Amniotic stem cell (primary cell): ENCODE results near the gene LRRC55.

Source experiments
- DNase-seq: peaks from one replicate; lab custom pipeline; 2025; lab: John Stamatoyannopoulos, UW

LRRC55 gene, protein sequence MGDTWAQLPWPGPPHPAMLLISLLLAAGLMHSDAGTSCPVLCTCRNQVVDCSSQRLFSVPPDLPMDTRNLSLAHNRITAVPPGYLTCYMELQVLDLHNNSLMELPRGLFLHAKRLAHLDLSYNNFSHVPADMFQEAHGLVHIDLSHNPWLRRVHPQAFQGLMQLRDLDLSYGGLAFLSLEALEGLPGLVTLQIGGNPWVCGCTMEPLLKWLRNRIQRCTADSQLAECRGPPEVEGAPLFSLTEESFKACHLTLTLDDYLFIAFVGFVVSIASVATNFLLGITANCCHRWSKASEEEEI

DNA sequence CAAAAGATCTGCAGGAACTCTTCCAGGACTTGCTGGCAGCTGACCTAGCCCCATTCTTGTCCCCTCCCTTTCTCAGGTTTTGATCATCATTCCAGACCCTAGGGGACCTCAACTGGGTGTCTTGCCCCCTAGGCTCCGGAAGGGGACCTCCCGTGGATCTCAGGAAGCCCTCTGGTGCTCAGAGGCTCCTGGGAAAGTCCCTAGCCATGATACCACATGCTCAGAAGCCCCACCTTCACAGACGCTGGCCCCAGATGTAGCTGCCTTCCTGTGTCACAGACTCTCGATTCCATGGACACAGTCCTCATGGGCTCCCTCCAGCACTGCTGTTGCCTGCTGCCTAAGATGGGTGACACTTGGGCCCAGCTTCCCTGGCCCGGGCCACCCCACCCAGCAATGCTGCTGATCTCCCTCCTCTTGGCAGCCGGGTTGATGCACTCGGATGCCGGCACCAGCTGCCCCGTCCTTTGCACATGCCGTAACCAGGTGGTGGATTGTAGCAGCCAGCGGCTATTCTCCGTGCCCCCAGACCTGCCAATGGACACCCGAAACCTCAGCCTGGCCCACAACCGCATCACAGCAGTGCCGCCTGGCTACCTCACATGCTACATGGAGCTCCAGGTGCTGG, at the start of gene LRRC55:
Gene LRRC55 (plus strand): TSS at position 276 of the 628 bp plus-strand sequence. CDS start 70 bp downstream, at position 346.
- DNase-seq, result no peak

DNA sequence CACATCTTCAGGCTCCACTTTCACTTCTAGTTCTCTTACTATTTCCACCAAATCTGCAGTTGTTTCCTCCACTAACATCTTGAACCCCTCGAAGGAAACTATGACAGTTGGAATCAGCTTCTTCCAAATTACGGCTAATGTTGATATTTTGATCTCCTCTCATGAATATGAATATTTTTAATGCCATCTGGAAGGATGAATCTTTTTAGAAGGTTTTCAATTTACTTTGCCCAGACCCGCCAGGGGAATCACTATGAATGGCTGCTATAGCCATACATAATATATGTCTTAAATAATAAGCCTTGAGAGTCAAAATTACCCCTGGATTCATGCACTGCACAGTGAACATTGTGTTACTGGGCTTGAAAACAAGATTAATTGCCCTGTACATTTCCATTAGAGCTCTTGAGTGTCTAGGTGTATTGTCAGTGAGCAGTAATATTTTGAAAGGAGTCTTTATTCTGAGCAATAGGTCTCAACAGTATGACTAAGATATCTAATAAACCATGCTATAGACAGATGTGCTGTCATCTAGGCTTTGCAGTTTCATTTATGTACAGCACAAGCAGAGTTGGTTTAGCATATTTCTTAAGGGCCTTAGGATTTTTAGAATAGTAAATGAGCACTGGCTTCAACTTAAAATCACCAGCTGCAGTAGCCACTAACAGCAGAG, 48.3 kb upstream of the LRRC55 start:
- DNase-seq, result no peak

DNA sequence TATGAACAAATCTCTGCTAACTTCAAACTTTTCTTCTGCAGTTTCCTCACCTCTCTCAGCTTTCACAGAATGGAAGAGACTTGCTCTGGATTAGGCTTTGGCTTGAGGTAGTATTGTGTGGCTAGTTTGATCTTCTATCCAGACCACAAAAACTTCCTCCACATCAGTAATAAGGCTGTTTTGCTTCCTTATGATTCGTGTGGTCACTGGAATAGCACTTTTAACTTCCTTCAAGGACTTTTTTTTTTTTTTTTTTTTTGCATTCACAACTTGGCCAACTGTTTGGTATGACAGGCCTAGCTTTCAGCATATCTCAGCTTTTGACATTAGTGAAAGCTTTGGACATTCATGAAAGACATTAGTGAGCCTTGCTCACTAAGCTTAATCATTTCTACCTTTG, 47.5 kb upstream of the LRRC55 start:
- DNase-seq, result no peak

DNA sequence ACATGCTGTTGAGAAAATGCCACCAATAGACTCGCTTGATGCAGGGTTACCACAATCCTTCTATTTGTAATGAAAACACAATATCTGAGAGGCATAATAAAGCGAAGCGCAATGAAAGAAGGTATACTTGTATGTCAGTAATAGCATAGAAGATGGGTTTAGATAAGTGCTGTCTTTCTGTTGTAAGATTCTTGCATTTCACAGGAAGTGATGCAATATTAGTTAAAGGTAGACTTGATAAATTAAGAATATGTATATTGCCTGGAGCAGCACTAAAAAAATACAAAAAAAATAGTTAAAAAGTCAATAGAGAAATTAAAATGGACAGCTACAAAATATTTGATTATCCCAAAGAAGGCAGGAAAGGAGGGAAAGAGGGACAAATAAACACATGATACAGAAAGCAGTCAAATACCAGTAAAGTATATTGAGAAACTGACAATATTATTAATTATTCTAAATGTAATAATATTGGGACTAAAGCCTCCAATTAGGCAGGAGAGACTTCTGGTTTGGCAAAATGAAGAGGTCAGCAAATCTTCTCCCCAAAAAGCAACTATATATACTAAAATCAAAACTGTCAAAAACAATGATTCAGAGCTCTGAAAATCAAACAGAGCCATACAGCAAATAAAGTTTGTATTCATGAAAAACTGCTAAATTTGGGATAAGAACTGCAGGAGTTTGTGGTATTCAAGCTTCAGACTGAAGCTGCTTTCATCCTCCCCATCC, 46.6 kb upstream of the LRRC55 start:
- no peak for DNase-seq

DNA sequence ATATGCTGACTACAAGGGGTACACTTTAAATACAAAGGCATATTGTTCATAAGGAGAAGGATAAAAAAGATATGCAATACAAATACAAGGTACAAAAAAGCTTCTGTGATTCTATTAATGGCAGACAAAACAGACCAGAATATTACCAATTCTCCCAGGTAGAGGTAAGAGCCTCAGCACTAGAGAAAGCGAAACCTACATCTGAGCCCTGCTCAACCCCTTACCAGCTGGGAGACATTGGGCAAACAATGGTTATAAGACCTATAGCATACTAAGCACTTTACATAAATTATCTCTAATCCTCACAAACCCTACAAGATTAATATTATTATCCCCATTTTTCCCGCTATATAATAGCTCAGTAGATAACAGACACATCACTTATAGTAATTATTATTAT, 41.2 kb upstream of the LRRC55 start:
- no peak for DNase-seq

DNA sequence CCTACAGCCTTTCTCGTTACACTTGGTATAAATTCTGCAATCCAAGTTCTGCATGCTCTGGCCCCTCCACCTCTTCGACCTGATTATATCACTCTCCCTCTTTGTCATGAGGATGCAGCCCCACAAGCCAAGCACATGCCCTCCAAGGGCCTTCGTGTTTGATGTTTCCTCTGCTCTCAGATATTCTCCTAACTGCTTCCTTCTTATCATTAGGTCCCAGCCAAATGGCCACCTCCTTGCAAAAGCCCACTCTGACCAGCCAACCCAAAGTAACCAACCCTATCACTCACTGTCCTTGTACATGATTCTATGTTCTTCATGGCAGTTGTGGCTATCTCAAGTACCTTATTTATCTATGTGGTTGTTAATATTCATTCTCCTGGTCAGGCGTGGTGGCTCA, 38.3 kb upstream of the LRRC55 start:
- no peak for DNase-seq

GRCh38 chr11:57144075-57144474, 37.7 kb upstream of the LRRC55 start:
- DNase-seq, result no peak

DNA sequence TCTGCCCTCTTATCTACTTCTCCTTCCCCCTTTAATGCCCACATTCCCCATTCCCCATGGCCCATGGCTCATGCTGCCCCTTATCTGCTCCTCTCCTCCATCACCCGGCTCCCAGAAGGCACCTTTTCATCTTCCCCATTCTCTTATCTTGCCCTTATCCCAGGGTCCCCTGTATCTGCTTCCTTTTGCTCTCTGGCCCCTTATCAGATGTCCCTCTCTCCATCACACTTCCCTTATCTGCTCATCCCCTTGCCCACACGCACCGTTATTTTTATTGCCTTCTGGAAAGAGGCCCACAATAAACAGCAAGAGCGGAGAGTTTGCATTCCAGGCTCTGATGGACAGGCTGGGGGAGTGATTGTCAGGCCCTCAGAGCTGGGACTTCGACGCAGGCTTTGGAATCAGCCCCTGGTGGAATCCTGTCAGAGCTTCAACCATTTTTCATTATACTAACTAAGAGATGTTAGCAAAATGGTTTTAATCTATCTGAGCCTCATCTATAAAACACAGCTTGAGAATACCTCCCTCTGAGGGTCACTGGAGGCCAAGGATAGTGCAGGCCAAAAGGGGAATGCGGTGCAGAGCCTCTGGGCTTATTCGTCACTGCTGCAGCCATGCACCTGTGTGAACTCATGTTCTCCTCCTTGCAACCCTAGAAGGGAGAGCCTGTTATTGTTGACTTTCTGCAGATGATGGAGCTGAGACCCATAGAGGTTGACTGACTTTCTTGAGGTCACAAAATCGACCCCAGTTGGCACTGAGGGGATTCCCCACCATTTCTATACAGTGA, 37.0 kb upstream of the LRRC55 start:
- no peak for DNase-seq

DNA sequence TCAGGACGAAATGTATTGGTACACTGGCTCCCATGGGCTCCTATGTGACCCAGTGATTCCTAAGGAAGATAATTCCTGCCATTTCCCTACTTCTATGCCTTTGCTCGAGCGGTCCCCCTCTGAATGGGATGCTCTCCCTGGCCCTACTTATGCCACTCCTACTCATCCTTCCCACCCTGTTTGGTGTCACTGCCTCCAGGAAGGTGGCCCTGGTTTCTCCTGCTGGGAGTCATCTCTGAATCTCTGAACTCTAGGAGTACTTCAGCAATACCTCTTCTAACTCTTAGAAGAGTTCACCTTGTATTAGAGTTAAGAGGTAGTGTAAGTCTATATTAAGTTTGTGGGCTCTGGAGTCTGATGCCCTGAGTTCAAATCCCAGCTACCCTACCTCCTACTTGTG, 35.5 kb upstream of the LRRC55 start:
- DNase-seq, result no peak

DNA sequence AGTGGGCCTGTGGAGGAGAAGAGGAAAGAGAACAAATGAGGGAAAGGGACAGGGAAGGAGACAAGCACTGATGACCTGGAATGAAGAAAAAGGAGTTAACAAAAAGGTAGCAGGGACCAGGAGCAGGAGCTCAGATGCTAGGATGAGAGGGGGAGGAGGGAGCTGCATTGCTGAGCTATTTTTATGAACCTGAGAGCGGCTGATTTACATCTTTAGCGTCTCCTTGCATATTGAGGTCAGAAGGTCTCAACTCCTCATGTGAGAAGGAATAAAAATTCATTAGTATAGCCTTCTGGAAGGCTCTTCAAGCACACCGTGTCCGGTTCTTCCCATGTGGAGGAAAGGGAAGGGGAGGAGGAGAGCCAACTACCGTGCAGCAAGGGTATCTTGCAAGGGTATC, 33.1 kb upstream of the LRRC55 start:
- DNase-seq, result no peak

GRCh38 chr11:57150454-57150917, 31.3 kb upstream of the LRRC55 start:
- no peak for DNase-seq

DNA sequence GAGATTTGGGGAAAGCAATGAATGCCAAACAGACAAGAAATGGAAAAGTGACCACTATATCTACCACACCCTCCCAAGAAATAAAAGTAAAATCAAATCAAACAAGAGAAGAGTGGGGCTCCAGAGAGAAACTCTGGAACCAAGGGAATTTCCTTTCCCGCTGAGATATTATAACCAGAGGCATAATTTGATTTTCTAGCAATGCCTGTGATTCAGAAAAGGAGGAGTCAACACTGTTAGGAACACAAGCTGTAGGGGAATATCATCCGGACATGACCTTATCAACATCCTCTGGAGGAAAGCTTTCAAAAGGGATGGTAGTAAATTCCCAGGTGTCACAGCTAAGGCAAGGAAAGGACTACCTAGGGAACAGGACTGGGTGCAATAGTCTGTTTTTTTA, 29.6 kb upstream of the LRRC55 start:
- DNase-seq, result no peak

DNA sequence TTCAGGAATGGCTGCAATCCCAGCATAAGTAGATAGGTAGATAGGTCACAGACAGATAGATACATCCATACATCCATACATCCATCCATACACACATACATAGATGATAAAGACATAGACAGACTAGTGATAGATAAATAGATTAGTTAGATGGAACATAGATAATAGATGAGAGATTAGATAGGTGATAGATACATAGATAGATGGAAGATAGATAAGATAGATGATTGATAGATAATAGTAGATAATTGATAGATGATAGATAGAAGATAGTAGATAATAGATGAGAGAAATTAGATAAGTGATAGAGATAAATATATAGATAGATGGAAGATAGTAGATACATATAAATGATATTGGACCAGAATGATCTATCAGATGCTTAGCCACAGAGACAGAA, 28.3 kb upstream of the LRRC55 start:
- no peak for DNase-seq

- no peak for DNase-seq
These were observed 27.0 kb upstream of the LRRC55 start for GRCh38 chr11:57154739-57155138.

DNA sequence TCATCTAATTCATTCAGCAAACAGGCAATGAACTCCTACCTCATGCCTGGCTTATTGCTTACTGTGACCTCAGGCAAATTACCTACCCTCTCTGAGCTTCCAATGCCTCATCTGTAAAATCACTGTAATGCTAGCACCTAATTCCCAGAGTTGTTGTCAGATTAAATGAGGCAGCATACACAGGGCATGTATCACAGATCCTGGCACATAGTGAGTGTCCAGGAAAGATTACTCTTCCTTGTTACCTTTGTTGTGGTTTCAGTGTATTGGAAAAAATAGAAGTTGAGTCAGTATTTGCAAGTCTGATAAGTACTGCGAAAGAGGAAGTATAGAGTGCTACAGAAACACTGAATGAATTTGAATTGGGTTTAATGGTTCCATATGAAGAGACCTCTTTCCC, 26.4 kb upstream of the LRRC55 start:
- DNase-seq, result no peak

- no peak for DNase-seq
These were observed 25.7 kb upstream of the LRRC55 start for GRCh38 chr11:57155838-57156607.

DNA sequence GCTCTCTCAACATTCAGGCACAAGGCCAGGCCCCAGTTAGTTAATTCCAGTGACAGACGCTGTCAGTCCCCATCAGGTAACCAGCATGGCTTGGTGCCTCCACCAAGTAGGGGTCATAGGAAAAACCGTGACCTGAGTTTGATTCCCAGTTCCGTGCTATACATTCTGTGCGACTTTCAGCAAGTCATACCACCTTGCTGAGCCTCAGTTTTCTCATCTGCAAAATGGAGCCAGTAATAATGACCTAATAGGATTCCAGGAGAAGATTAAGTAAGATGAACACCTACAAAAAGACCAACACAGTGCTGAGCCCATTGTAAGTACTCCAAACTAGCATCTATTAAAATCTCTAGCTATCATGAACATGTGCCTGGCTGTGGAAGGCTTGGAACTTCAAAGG, 24.8 kb upstream of the LRRC55 start:
- DNase-seq, result no peak

DNA sequence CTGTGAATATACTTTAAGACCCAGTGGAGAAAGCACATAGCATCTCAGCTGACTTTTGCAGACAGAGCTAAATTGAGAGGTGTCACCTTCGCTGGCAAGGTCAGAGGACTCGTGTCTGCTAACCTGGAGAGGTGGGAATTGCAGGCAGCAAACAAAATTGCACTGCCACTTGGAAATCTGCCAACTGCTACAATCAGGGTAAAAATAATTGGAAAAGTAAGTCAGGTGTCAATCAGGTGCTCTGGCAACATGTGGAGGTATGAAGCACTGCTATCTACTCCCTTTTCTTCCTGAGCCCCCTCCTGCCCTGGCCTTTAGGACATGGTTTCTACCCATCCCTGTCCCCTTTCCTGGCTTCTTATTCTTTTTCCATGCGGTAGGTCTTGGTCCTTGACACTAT, 24.1 kb upstream of the LRRC55 start:
- no peak for DNase-seq

DNA sequence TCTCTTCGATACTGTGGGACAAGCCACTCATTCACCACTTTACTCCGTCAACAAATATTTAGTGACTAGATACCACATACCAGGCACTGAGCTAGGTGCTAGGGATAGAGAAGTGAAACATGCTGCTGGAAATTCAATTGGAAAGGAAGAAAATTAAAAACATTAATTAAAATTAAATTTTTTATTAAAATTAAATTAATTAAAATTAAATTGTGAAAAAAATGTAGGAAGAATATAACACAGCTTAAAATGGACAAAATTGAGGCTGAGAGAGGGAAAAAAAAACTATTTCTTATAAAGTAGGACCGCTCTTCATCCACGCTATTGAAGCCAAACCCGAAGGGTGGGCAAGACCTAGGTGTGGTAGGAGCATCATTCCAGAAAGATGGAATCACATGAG, 23.6 kb upstream of the LRRC55 start:
- DNase-seq, result no peak

DNA sequence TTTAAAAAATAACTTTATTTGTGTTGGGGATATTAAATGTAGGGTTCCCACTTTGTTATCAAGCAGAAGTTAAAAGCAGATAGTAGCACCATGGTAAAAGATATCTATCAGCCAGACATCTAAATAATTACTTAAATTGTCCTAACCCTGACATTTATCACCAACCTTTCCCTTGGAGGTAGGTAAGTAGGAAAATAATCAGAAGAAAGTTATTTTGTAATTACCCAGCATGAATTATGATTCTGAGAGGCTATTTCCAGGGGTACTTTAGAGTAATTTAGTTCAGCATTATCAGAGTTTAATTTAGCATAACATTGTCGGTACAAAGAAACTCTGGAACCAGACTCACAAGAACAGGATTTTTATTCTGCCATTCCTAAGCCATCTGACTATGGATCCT, 23.2 kb upstream of the LRRC55 start:
- no peak for DNase-seq

GRCh38 chr11:57160665-57161064, 21.1 kb upstream of the LRRC55 start:
- no peak for DNase-seq
